AG09309 (cell line): Measurements from ENCODE around the gene SFXN5.

Source experiments
- DNase-seq: peaks from one replicate; pipeline ENCODE4 v3.0.0-alpha.2; 2010; ENCODE audit warnings: low read depth
- H3K4me3 ChIP-seq: 2 replicates; pipeline ENCODE4 v1.5.1; 2011; ENCODE audit warnings: mild to moderate bottlenecking, low read depth, low read length, moderate library complexity; ENCODE audit not compliant: control insufficient read depth
- CTCF ChIP-seq: IDR thresholded peaks from 2 replicates; pipeline ENCODE4 v1.5.1; 2011; ENCODE audit warnings: mild to moderate bottlenecking, low read depth, low read length, inconsistent platforms; ENCODE audit not compliant: insufficient read depth, control insufficient read depth; ENCODE audit errors: missing control alignments

The SFXN5 gene

GRCh38 chr2:73088703-73089102 is 17.2 kb upstream of the SFXN5 start:
- TF ChIP-seq CTCF: no peak
- no peak for DNase-seq
- H3K4me3 ChIP-seq: no peak overlapping the region

- no peak for TF ChIP-seq CTCF
- DNase-seq: no peak
Observed at GRCh38 chr2:73088211-73088610, 16.7 kb upstream of the SFXN5 start.

GRCh38 chr2:73087311-73087710 is 15.8 kb upstream of the SFXN5 start:
- no peak for TF ChIP-seq CTCF
- no peak overlapping the region for H3K4me3 ChIP-seq
- DNase-seq: no peak

More at GRCh38 chr2:73088211-73088610, 16.7 kb upstream of the SFXN5 start:
- H3K4me3 ChIP-seq: no peak overlapping the region

- no peak overlapping the region for H3K4me3 ChIP-seq
- peak; percentile 97 for TF ChIP-seq CTCF
- DNase-seq: no peak
Observed at GRCh38 chr2:73085691-73086090, 14.2 kb upstream of the SFXN5 start.

- no peak overlapping the region for H3K4me3 ChIP-seq
- no peak for TF ChIP-seq CTCF
- no peak for DNase-seq
Observed at GRCh38 chr2:73084971-73085370, 13.5 kb upstream of the SFXN5 start.

GRCh38 chr2:73083886-73084800 is 12.6 kb upstream of the SFXN5 start:
- TF ChIP-seq CTCF: no peak
- no peak overlapping the region for H3K4me3 ChIP-seq
- DNase-seq: no peak
